ENCODE measurements around the gene RAPGEF1. TPM values are rescaled to one million over a fixed set of nuclear protein-coding genes. Genes with fewer than 3 reads are reported as not detected.
A peak's percentile ranks its signal among the peaks of the same experiment; 100 is the strongest.

The RAPGEF1 gene
- total RNA-seq, 1 donor from 2014 or later = 144 TPM

GRCh38 chr9:131582466-131583336, 157.2 kb downstream of the RAPGEF1 start:
- no peak for TF ChIP-seq CTCF (IDR thresholded peaks at IDR 0.05)
- Histone ChIP-seq H3K27me3 (no peaks in the 10 kb centered on the region), H3K4me1 (peaks cover 3% of the 10 kb centered on the region), H3K27ac (no peak overlapping the region), H3K4me3 (no peak overlapping the region), H3K9me3 (no peaks in the 10 kb centered on the region), H3K36me3 (peaks cover 82% of the 10 kb centered on the region)
- ATAC-seq = no peak
- intact Hi-C loops (cut with DNase I) = no loop called here
- no peak for DNase-seq

- no peak for ATAC-seq
- peaks cover 83% of the 10 kb centered on the region for H3K36me3 ChIP-seq
- no peak for DNase-seq
Observed at GRCh38 chr9:131582056-131582455, 157.8 kb downstream of the RAPGEF1 start.

GRCh38 chr9:131580358-131580757, 159.5 kb downstream of the RAPGEF1 start:
- Histone ChIP-seq H3K9me3 (no peaks in the 10 kb centered on the region), H3K27me3 (no peaks in the 10 kb centered on the region), H3K36me3 (peaks cover 96% of the 10 kb centered on the region), H3K4me3 (no peak overlapping the region), H3K27ac (no peak overlapping the region), H3K4me1 (peaks cover 3% of the 10 kb centered on the region)
- DNase-seq (no peak), ATAC-seq (no peak)
- intact Hi-C loops (cut with DNase I) = no loop called here
- no peak for TF ChIP-seq CTCF (IDR thresholded peaks at IDR 0.05)

More at GRCh38 chr9:131582056-131582455, 157.8 kb downstream of the RAPGEF1 start:
- Histone ChIP-seq H3K4me3 (no peak overlapping the region), H3K27ac (no peak overlapping the region), H3K4me1 (peaks cover 3% of the 10 kb centered on the region), H3K27me3 (no peaks in the 10 kb centered on the region), H3K9me3 (no peaks in the 10 kb centered on the region)
- intact Hi-C loops (cut with DNase I) = no loop called here
- no peak for TF ChIP-seq CTCF (IDR thresholded peaks at IDR 0.05)

GRCh38 chr9:131579789-131580211, 160.1 kb downstream of the RAPGEF1 start:
- H3K4me1 ChIP-seq = peaks cover 3% of the 10 kb centered on the region
- intact Hi-C loops (cut with DNase I) = no loop called here
- no peak overlapping the region for H3K27ac ChIP-seq
- no peak overlapping the region for H3K4me3 ChIP-seq
- H3K27me3 ChIP-seq = no peaks in the 10 kb centered on the region
- ATAC-seq = no peak
- no peaks in the 10 kb centered on the region for H3K9me3 ChIP-seq
- no peak for DNase-seq
- H3K36me3 ChIP-seq = peaks cover 91% of the 10 kb centered on the region
- TF ChIP-seq CTCF (IDR thresholded peaks at IDR 0.05) = no peak

DNA sequence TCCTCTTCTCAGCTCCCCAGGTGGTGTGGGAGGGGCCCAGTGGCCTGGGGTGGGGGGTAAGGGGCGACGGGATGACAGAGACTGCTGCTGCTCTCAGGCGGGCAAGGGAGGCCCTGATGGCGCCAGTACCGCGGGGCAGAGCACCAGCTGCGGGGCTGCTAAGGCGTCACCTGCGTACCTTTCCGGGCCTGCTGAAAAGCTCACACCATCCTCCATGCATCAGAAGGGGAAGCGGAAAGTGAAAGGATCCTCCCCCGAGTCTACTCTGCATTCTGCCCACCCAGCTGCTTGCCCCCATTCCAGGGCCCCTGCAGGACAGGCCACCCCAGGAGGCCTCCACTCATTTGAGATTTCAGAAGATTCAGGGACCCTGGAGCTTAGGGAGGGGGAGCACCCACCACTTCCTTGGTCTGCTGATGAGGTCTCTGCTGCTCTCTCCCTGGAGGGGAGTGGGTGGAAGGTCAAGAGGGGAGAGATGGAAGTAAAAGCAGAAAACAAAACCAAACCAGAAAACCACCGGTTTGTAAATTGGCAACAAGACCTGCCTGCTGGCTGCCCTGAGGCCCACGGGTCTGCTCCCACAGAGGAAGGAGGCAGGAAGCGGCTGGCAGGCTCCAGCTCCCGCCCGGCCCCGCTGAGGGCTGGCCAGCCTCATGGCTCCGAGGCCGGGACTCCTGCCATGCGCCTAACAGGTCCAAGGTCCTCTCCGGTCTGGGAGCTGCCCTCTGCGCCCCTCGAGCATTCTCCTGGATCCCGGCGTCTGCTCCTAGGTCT, 161.0 kb downstream of the RAPGEF1 start:
- H3K27ac ChIP-seq = no peak overlapping the region
- DNase-seq (no peak), ATAC-seq (peak; percentile 18)
- intact Hi-C loops (cut with DNase I) = no loop called here
- H3K9me3 ChIP-seq = no peaks in the 10 kb centered on the region
- TF ChIP-seq CTCF (IDR thresholded peaks at IDR 0.05) = no peak
- no peaks in the 10 kb centered on the region for H3K4me1 ChIP-seq
- peaks cover 82% of the 10 kb centered on the region for H3K36me3 ChIP-seq
- H3K4me3 ChIP-seq = no peak overlapping the region
- no peaks in the 10 kb centered on the region for H3K27me3 ChIP-seq

Data from upper lobe of right lung (tissue), 1 donor.